GM19467 (cell line): Measurements from ENCODE around the gene AHCTF1.

Experiments
- ATAC-seq: cut with Tn5 transposase; IDR thresholded peaks from one replicate; pipeline ENCODE4 v1.9.1; 2021; ENCODE audit warnings: mild to moderate bottlenecking, moderate library complexity; ENCODE audit not compliant: unreplicated experiment

AHCTF1 gene

GRCh38 chr1:246931549-246932365 lies at the start of gene AHCTF1:
Gene AHCTF1, minus strand, starts transcription at chr1:246931948. Its CDS starts 13,578 bp downstream, at chr1:246918370.
- peak; percentile 90 for ATAC-seq

DNA sequence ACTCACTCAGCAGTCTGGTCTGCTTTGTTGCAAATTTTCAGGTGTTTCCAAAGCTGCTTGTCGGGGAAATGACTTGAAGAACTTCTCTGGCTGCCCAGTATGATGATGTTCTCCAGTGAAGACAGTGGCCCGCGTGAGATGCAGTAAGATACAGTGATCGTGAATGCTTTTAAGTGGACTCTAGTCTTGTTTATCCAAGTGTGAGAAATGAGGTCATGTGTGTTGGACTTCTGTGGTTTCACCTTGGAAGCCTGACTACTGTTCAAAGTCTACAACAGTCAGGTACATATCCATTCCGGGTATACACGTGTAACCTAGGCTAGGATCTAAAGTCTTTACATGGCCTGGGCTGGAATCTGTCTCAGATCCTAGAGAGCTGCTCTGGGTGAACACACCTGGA lies 47.0 kb upstream of the AHCTF1 start:
- ATAC-seq, result no peak

DNA sequence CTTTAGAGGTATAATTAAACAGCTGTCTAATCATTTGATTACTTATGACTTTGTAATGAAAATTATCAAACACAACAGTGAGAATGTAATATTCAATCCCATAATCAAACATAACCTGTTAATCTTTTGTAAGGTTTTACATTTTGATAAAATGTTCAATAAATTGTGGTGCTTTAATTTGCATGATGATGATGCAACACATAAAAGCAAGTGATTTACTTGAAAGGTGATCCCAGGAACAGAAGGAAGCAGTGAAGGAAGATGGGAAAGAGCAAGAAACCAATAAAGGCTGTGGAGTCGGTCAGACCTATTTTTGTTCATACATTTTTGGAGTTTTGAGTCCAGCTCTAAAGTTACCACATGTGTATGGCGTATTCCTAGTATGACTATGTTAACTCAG lies 46.5 kb upstream of the AHCTF1 start:
- ATAC-seq, result no peak

- ATAC-seq, result no peak
These were observed 40.2 kb upstream of the AHCTF1 start for GRCh38 chr1:246971969-246972368.

GRCh38 chr1:246971090-246971721 lies 39.5 kb upstream of the AHCTF1 start:
- ATAC-seq, result no peak

DNA sequence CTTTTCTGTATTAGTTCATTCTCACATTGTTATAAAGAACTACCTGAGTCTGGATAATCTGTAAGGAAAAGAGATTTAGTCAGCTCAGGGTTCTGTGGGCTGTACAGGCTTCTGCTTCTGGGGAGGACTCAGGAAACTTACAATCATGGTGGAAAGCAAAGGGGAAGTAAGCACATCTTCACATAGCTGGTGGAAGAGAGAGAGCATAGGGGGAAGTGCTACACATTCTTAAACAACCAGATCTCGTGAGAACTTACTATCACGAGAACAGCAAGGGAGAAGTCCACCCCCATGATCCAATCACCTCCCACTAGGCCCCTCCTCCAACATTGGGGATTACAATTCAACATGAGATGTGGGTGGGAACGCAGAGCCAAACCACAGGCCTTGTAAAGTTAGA lies 37.9 kb upstream of the AHCTF1 start:
- no peak for ATAC-seq

GRCh38 chr1:246966502-246966901 lies 34.8 kb upstream of the AHCTF1 start:
- ATAC-seq, result no peak

DNA sequence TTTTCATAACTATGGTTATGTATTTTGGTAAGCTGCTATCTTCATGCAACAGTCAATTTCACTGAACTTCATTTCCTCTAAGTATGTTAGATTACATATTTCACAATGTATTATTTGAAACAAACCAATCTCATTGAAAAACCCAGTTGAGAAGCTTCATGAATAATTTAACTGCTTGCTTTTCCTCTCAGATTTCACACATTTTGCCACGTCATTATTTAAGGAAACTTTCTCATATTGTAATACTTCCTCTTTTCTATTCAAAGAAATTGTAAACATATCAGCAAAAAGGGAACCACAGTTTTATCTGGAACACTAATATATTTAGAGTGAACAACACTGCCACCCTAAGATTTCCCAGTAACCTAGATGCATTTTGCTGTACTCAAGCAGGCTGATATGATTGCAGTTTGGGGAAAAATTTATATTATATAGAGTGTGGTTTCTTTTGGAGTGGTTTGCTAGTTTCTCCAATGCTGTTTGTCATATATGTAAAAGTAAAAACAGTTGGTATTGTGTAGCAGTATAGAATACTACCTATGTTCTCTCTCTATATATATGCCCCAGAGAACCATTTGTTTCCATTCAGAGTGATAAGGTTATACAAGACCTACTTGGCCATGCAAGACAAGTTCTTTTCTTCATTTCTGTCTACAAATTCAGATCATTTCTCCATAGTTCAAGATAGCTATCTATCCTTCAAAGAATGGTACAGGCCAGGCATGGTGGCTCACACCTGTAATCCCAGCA lies 28.4 kb upstream of the AHCTF1 start:
- ATAC-seq, result peak; percentile 45

- no peak for ATAC-seq
These were observed 22.4 kb upstream of the AHCTF1 start for GRCh38 chr1:246954126-246954525.

DNA sequence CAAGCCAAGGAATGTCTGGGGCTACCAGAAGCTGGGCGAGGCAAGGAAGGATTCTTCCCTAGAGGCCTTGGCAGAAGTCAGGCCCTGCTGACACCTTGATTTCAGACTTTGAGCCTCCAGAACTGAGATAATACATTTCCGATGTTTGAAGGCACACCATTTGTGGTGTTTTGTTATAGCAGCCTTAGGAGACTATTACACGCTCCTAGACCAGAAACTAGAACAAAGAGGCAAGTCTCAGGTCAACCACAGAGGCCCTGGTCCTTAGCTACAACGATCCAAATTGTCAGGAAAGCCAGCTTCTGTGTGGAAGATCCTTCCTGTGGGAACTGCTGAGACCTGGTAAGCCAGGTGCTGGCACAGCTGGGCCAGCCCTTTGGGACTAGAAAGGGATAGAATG lies 19.7 kb upstream of the AHCTF1 start:
- ATAC-seq, result no peak

GRCh38 chr1:246949956-246950355 lies 18.2 kb upstream of the AHCTF1 start:
- no peak for ATAC-seq

GRCh38 chr1:246947255-246947654 lies 15.5 kb upstream of the AHCTF1 start:
- ATAC-seq, result no peak

- no peak for ATAC-seq
These were observed 14.6 kb upstream of the AHCTF1 start for GRCh38 chr1:246946366-246946765.

DNA sequence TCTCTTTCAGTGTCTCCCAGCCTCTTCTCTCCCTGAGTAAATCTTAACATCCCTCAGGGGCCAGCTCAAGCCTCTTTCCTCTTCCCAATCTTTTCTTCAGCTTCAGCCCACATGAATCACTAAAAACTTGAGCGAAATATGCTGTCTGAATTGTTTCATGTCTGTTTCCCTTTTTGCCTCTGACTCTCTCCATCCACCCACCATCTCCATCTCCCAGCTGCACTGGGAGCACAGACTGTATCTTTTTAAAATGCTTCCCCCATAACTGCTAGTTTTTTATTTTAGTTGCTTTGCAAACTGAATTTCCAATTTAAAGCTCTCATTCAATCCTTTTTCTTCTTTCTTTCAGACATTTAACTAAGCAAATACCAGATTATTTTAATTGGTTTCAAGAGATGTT lies 3.0 kb upstream of the AHCTF1 start:
- no peak for ATAC-seq

DNA sequence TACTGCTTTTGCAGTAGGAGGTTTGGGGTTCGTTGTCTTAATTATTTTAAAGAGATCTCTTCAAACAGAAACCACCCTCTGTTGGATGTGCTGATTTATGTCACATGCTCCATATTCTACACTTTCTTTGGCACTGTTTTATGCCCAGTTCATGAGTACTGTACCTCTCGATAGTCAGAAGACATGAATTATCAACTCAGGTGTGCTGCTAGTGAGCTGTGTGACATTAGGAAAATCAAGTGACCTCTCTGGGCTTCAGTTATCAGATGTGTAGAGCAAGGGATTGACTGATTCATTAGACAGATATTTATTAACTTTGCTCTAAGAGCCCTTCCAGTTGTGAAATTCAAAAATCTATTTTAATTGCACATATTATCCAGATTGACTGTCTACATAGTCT lies 2.1 kb upstream of the AHCTF1 start:
- no peak for ATAC-seq

GRCh38 chr1:246932366-246932700 lies 585 bp upstream of the AHCTF1 start:
- no peak for ATAC-seq

DNA sequence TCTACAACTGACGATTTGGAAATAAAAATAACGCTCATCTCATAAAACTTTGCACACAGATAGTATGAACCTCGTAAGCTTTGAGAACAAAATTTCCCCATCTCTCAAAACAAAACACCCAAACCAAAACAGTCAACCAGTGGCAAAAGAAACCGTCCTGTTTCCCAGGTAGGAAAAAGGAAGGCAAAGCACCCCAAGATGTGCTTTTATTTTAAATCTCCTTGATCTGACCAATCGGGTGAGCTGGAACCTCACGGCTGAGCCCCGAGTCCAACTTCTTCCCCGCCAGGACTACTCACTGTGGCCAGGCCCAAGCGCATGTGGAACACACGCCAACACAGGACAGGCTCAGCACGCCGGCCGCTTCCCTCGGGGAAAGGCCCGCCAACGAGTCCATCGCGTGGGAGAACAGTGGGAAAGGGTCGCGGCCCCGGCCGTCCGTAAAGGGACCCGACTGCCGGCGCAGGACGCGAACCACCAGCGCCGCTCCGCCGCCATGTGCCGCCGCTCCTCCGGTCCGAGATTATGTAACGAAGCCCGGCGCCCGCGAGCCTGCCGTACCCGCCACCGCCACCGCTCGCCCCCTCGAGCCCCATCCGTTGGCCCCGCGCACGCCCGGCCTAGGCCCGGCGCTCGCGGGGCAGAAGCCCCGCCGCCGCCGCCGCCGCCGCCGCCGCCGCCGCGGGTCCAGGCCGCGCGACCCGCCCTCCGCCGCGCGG lies 759 bp downstream of the AHCTF1 start:
- peak; percentile 17 for ATAC-seq

DNA sequence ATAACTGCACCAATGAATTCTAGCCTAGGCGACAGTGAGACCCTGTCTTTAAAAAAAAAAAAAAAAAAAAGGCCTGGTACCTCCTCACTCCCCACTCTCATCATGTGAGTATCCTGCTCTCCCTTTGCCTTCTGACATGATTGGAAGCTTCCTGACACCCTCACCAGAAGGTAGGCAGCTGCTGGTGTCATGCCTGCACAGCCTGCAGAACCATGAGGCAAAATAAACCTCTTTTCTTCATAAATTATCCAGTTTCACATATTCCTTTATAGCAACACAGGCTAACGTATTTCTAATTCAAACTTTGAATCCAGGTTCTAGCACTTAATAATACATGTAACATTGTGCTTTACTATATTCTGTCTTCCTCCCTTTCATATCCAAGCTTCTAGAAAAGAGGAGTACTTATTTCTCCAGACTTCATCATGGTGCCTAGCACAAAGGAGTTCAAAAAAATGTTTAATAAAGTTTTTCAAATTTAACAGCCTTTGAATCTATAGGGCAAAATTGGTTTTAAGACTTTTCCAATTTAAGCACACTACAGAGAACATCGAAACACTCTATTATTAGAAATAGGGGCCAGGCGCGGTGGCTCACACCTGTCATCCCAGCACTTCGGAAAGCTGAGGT lies 5.6 kb downstream of the AHCTF1 start:
- no peak for ATAC-seq

DNA sequence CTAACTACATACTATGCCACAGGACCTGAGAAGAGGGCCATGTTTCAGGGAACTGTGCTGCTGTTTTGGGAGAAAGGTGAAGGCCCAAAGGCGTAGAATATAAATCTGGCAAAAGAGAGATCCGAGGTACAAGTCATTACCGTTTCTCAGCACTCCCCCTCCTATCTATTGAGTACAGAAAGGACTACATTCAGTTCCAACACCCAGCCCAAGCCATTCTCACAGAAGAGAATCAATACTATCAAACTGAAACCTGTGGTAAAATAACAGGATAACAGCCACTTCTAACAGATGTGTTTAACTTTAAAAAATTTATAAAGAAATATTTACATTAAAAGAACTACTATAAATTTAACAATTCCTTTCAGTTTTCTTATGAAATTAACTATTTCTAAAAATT lies 7.8 kb downstream of the AHCTF1 start:
- ATAC-seq, result no peak

DNA sequence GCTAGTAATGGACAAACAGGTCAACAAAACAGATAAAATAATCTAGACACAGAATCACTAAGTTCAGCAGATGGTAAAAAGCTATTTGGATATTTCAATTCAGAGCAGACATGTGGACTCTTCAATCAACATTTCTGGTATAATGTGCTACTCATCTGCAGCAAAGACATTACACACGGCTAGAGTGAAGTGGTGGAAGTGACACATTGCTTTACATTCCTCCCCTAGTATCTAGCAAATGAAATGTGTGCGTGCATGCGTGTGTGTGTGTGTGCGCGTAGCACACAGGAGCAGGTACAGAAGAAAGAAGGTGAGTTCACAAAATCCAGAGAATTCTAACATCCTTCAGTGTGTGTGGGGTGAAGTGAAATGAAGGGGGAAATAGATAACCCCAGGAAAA lies 8.3 kb downstream of the AHCTF1 start:
- no peak for ATAC-seq

DNA sequence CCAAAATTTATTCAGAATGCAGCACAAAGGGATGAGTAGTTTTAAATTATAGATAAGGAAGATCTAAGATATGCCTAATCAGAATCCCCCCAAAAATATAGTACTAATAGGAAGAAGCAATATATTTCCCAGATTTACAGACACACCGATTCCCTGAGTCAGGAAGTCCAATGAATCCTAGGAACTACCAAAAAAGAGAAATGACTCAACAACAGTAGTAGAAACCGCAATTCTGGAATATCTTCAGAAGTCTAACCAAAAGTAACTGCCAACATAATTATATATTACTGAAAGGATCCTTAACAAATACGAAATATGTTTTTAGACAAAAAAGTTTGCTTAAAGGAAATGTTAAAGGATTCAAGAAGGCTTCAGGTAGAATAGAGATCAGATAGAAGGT lies 10.3 kb downstream of the AHCTF1 start:
- no peak for ATAC-seq
